GM18502 (cell line): ENCODE data around the gene SORL1-AS1.

Source experiments
- ATAC-seq: cut with Tn5 transposase; IDR thresholded peaks from one replicate; pipeline ENCODE4 v1.9.1; 2021; ENCODE audit warnings: mild to moderate bottlenecking; ENCODE audit not compliant: unreplicated experiment, poor library complexity

Gene SORL1-AS1

DNA sequence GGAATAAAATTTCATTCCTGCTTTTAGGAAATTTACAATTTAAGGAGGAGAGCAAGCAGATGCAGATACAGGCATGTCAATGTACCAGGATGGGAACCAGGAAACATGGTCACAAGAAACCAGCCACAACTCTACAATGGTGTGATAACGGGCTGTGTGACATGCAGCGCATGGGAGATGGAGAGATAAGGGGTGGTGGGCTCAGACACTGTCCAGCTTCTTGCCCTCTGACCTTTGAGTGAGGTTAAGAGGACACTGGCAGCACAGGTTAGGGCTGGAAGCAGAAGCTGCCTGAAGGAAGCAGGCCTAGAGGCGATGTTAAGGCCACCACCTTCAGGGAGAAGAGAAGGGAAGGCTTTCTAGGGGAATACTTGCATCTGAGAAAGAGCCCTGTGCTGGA, 2.3 kb upstream of the SORL1-AS1 start:
- no peak for ATAC-seq

DNA sequence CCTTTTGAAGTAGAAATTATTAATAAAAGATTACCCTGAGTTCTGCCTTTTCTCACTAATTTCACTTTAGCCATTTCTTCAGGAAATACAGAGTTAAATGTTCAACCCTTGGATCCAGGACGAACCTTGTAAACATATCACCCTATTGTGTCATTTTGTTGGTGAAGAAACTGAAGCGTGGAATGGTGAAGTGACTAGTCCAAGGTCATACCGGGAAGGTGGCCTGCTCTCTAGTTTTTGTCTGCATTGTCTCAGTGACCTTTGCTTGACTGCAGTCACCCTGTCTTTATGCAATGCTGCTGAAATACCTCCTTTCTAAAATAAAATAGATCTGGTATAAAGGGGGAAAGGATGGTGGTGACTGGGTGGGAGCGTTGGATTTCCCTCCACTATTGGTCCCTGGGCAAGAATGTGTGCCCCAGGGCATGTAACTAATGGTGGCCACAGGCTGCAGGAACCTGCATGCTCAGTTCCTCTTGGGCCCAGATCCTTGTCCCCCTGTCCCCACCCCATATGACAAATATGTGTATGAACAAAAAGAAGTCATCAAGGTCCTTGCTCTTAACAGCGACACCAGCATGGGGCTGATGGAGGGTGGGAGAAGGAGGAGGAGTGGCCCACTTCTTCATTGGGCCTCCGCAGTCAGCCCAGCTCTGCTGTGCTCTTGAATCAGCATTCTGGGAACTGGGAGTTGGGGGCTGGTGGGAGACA, 977 bp upstream of the SORL1-AS1 start:
- ATAC-seq: no peak

DNA sequence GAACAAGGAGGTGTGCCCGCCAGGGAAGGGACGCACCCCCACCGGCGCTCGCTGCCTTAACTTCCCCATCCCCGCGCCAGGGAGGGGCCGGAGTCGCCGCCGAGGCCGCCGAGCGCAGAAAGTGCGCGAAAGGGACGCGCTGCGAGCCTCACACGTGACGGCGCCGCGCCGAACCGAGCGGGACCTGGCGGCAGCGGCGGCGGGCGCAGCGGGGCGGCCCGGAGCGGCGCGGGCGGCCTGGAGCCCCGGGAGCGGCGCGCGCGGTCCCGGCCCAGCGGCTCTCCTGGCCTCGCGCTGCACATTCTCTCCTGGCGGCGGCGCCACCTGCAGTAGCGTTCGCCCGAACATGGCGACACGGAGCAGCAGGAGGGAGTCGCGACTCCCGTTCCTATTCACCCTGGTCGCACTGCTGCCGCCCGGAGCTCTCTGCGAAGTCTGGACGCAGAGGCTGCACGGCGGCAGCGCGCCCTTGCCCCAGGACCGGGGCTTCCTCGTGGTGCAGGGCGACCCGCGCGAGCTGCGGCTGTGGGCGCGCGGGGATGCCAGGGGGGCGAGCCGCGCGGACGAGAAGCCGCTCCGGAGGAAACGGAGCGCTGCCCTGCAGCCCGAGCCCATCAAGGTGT, 670 bp downstream of the SORL1-AS1 start, which contains the start of gene SORL1:
Gene SORL1 (plus strand): TSS at position 329 of the 623 bp plus-strand sequence. CDS start 18 bp downstream, at position 347.
- ATAC-seq: peak; percentile 59

DNA sequence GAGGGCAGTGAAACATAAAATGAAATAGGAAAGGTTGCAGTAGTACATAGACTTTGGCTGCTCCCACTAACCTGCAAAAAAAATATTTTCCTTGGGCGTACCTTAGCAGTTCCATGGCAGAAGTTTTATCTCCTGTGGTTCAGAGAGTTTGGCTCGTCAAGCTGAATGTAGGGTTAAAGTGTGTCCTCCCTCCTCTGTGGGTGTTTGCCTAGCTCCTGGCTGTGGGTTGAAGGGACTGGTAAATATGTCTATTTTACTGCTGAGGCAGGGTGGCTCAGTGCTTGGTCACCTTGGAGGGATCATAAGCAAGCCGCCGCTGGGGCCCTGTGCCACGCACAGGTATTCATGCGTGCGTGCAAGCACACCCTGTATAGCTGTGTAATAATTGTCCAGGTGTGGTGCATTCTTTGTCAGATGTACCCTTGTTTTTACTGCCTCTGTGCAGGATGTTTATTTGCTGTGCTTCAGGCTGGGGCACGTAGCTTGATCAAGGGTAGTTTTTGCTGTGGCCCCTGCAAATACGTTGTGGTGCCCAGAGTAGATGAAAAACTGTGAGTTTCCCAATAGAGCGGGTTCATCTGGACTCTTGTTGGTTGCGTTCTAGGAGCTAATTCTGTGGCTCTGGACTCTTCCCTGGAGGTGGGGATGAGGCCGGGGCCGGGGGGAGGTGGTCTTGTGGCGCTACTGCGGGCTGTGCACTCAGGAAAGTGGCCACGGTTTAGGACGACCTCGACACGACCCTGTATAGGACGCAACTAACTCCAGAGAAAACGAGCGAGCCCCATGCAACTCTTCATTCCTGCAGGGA, 1.4 kb downstream of the SORL1-AS1 start:
- peak; percentile 8 for ATAC-seq

DNA sequence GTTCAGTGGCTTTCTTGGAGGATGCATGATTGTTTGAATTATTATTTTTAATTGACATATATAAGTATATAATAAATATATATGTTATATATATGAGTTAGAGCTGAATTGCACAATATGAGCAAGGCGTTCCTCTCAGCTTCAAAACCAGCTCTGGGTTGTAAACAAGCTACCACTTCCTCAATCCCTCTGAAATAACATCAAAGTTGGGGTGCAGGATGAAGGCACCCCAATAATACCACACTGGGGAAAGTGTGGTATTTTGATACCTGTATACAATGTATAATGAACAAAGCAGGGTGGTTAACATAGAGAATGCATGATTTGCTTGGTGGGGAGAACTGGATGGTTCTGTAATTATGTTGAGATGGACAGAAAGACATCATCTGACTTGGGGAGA, 2.4 kb downstream of the SORL1-AS1 start:
- no peak for ATAC-seq

DNA sequence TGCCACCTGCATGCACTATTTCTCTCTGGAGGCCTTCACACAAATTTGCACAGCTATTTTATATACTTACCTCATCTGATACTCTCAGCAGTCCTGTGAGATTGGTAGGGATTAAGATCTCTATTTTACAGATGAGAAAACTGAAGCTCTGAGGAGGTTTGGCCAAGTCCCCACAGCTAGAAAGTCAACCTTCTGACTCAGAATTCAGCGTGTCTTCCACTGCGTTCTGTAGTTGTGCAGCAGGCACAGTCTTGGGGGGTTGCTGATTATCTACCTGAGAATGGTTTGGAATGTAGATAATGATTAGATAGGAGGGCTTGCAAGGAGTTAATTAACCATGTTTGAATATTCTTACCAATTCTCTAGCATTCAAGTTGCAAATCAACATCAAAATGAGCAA, 3.1 kb downstream of the SORL1-AS1 start:
- ATAC-seq: no peak

DNA sequence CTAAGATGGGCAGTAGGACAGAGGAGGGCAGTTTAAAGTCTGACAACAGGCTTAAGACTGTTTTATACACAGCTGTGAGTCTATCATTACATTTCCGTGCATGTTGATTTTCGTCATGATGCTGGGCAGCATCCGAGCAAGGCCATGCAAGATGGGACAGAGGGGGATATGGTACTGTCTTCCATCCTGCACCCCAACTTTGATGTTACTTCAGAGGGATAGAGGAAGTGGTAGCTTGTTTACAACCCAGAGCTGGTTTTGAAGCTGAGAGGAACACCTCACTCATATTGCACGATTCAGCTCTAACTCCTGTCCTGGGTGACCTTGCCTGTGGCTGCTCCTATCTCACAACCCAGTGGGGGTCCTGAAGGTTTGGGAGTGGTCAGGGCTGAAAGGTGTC, 3.6 kb downstream of the SORL1-AS1 start:
- ATAC-seq: no peak

DNA sequence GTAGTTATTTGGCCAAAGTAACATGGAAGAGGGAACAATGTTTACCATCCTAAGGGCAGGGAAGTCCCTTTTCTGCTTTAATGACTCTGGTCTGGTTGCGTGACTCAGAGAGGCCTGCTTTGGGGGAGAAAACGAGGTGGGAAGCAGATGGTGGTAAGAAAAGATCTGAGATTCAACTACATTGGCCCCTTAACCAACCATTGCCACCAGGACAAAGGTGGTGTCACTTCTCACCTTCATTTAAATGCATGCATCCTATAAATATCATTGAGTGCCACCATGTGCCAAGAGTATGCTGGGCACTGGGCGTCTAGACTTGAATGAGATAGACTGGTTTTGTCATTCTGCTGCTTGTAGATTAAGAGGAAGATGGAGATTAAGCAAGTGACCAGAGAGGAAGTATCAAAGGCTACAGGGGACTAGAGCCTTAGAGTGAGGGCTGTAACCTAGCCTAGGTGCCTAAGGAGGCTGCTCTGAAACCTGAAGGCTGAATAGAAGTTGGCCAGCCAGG, 4.3 kb downstream of the SORL1-AS1 start:
- no peak for ATAC-seq

DNA sequence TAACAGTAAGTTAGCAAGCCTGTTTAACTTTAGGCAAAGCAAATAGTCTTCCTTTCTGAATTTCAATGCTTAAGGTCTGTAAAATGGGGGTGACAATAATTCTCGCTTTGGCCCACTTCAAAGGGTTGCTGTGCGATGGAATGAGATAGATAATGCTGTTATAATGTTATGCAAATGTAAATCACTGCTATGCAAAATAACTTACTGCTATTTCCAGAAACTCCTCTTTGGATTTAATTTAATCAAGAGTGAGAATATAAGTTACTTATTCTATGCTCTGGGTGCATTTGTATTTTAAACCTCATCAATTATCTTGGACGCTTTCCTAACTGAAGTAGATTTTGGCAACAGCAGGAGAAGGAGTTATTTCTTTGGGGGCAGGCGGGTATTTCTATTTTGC, 4.8 kb downstream of the SORL1-AS1 start:
- ATAC-seq: no peak

DNA sequence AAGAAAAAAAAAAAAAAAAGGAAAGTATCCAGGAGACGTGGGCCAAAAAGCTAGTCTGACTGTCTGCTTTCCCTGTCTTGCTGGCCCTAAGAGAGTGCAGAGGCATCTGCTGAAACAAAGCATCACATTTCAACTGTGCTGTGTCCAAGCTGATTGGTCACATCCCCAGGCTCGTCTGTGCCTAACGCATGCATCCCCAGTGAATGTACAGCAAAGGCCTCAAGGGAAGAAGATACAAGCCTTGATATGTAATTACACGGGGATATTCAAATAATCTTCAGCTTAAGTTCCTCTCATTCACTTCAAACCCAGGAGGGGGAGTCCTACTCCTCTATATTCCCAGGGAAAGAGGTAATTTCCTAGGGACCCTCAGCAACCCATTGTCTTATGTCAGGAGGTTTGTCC, 6.0 kb downstream of the SORL1-AS1 start:
- no peak for ATAC-seq

DNA sequence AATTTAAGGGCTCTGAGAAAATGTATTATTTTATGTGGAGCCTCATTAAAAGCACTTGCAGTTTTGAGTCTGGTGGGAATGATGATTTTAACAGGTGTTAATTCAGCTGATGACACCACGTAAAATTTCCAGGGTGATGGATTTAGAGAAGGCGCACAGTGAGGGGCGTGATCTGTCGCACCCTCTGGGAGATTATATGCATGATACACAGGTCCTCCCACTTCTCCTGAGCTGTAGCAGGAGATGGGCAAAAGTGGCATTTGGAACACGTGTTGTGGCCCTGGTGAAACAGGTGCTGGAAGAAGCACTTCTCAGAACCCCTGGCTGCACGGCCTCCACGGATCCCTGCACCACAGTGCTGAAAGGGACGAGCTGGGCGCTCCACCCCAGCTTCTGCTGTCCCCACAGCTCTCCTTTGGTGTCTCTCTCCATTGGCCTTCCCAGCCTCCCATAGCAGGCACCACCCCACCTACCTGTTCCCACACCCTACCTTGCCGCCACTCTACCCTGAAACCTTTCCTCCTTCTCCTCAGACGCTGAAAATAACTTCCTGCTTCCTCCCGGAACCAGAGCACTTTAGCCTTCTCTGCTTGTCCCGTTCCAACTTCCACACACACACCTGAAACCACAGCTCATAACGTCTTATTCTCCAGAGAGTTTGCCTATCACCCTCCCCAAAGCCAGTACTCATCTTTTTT, 7.5 kb downstream of the SORL1-AS1 start:
- no peak for ATAC-seq

DNA sequence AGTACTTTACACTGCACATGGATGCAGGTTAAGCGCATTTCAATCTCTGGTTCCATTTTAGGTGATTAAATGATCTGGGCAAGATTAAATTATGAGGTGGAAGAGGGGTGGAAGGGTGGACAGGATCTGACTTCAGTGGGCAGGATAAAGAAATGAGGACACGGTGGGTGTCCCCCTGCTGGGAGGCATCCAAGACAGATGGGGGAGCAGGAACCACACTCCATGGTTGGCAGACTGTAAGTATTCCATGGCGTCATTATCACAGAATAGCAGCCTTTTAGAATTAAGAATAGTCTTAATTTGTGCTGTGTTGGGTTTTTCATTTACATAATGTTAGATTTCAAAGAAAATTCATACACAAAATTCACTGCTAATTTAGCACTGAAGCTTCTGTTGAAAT, 8.2 kb downstream of the SORL1-AS1 start:
- no peak for ATAC-seq

DNA sequence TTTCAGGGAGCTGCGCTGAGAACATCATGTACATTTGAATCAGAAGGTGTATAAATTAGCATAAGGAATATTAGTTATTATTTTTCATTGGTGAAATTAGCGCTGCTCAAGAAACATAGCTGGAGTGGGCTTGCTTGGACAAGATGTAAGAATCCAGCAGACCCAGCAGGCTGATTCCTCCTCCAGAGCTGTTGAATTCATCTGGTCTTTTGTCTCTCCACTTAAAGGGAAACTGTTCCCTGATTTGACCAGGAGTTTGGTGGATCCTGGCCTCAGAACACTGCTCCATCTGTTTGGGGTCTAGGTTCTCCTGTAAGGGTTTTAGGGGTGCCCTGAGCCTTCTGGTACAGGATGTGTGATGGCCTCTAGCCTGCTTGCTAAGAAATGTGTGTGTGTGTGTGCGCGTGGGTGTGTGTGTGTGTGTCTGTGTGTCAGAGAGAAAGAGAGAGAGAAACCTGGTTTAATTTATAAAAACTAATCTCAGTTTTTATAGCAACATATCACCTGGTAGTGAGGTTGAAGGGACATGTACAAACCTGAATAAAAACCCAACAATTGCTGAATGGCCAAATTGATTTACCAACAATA, 9.0 kb downstream of the SORL1-AS1 start:
- no peak for ATAC-seq

DNA sequence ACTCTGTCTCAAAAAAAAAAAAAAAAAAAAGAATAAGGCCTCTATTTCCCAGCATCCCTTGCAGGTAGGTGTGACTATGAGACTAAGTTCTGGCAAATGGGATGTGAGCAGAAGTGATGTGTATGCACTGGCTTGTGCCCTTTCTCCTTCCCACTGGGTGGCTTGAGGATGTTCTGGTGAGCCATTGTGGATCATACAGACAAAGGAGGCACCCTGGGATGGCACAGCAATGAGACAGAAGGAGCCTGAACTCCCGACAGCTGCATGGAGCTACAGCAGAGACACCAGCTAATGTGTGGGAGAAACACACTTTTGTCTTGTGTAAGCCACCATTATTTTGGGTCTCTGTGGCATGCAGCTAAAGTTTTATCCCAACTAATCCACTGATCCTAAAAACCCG, 11.2 kb downstream of the SORL1-AS1 start:
- no peak for ATAC-seq

DNA sequence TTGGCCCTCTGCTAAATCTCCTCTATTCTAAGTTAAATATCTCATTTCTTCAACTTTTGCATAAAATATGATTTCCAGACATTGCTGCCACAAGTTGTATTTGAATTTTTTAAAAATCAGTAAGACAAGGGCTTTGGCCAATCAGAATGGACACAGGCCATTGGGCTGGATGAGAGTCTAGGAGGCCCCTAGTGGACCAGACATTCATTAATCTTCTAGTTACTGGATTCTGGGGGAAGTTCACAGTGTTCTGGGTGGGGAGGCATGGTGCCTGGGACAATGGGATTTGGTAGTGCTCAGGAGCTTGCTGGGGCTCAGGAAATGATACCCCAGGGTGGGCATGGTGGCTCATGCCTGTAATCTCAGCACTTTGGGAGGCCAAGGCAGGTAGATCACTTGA, 13.0 kb downstream of the SORL1-AS1 start:
- ATAC-seq: no peak

DNA sequence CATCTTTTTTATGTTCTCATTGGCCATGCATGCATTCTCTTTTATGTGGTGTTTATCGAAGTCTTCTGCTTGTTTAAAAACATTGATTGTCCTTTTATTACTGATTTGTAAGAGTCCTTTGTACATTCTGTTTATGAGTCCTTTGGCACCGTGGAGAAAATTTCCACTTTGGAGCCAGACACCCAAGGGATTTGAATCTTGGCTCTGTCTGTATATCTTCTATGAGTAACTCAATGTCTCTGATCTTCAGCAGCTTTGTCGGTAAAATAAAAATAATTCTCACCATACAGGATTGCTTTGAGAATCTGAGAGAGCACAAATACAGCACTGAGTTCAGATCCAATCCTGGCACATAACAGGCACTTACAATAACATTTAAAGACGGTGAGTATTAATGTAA, 13.4 kb downstream of the SORL1-AS1 start:
- ATAC-seq: no peak

DNA sequence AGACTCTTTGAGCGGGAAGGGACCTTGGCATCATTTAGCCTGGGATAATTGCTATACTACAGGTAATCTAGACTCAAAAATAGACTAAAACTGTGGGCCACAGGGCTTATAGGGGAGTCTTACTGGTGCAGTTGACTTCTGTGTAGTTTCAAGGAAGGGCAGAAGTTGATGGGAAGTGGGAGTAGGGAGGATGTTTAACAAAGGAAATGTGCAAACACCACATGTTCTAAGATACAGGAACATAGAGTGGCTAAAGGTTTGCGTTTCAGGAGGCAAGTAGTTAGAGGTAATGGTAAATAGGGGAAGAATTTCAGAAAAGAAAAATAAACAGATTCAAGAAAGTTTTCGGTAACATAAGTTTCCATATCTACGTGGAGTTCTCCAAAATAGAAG, 15.1 kb downstream of the SORL1-AS1 start:
- no peak for ATAC-seq

DNA sequence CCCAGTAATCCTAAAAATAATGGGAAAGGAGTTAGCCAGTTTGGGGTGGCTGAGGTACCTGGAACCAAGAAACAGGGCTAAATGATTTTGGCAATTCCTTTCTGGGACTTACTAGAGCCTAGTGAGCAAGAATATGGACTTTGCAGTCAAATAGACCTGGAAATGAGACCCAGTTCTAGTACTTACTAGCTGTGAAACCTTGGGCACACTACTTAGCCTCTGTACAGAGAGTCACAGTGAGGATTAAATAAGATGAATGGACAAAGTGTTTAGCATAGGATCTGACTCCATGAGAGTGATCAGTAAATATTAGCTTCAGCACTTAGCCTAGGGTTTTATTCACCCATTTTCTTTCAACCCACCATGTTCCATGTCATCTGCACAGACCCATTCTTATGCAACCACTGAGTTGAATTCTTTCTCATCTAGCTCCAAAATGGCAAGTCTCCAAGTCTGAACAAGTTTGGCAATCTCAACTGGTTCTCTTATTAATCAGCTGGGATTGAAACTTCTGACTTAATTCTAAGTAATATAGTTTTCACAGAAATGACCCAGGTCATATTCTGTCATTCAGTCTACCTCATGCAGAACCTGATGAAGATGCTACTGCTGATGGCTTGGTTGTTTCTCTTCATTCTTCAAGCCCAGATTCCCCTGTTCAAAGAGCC, 15.6 kb downstream of the SORL1-AS1 start:
- no peak for ATAC-seq
